PC-3 (cell line): ENCODE measurements around the gene WDR27. TPM values are rescaled to one million over a fixed set of nuclear protein-coding genes. Genes with fewer than 3 reads are reported as not detected.

Source experiments
- ATAC-seq: fragments of 200-7000 bp; cut with Tn5 transposase; 2 replicates; pipeline ENCODE4 v1.9.1; 2020; ENCODE audit warnings: mild to moderate bottlenecking, moderate library complexity
- BruUV-seq: library from RNA; stranded (reverse); fragments of 400-500 nt; replicated peaks from 2 replicates; lab custom pipeline; 2021; lab: Mats Ljungman, UMichigan
- CTCF ChIA-PET: fragments of 300-600 bp; sonication (Branson Sonifier 250); formaldehyde crosslinking; loops from one replicate; lab custom pipeline; 2022; ENCODE audit warnings: antibody characterized with exemption; lab: Charles Lee
- POLR2A ChIA-PET: fragments of 300-600 bp; sonication (Branson Sonifier 250); formaldehyde crosslinking; loops from one replicate; lab custom pipeline; 2022; ENCODE audit warnings: antibody characterized with exemption; ENCODE audit not compliant: unreplicated experiment; lab: Charles Lee
- DNase-seq: peaks from one replicate; pipeline ENCODE4 v3.0.0-alpha.2; 2015
- H2AFZ ChIP-seq: fragments of 300-600 bp; sonication (generic); 2 replicates; pipeline ENCODE4 v1.6.0; 2016; ENCODE audit warnings: antibody characterized with exemption, low read length
- H3F3A ChIP-seq: fragments of 300-600 bp; sonication (generic); one replicate; pipeline ENCODE4 v1.6.0; 2017; ENCODE audit warnings: antibody characterized with exemption, low read length, control low read depth, mild to moderate bottlenecking; ENCODE audit not compliant: unreplicated experiment
- H3K27ac ChIP-seq: fragments of 300-600 bp; sonication (generic); 2 replicates; pipeline ENCODE4 v1.5.1; 2016; ENCODE audit warnings: mild to moderate bottlenecking, low read length
- H3K27me3 ChIP-seq: fragments of 300-600 bp; sonication (generic); 2 replicates; pipeline ENCODE4 v1.6.1; 2016; ENCODE audit warnings: low read length, mixed read lengths
- H3K36me3 ChIP-seq: fragments of 300-600 bp; sonication (generic); 2 replicates; pipeline ENCODE4 v1.6.1; 2016; ENCODE audit warnings: low read depth, mixed run types, low read length, mixed read lengths
- H3K4me1 ChIP-seq: fragments of 300-600 bp; sonication (generic); 2 replicates; pipeline ENCODE4 v1.5.1; 2016; ENCODE audit warnings: low read length; ENCODE audit not compliant: insufficient read depth
- H3K4me2 ChIP-seq: fragments of 300-600 bp; sonication (generic); 2 replicates; pipeline ENCODE4 v1.6.0; 2016; ENCODE audit warnings: low read length
- H3K4me3 ChIP-seq: fragments of 300-600 bp; sonication (generic); 2 replicates; pipeline ENCODE4 v1.5.1; 2016; ENCODE audit warnings: mild to moderate bottlenecking, low read length, mixed read lengths
- H3K79me2 ChIP-seq: fragments of 300-600 bp; sonication (generic); 2 replicates; pipeline ENCODE4 v1.6.1; 2017; ENCODE audit warnings: low read length, mixed read lengths
- H3K9ac ChIP-seq: fragments of 300-600 bp; sonication (generic); 2 replicates; pipeline ENCODE4 v1.6.0; 2016; ENCODE audit warnings: mild to moderate bottlenecking, low read length
- H3K9me2 ChIP-seq: fragments of 300-600 bp; sonication (generic); replicated peaks from 2 replicates; pipeline ENCODE4 v1.6.1; 2016; ENCODE audit warnings: mixed run types, low read length, mixed read lengths
- H3K9me3 ChIP-seq: fragments of 300-600 bp; sonication (generic); 2 replicates; pipeline ENCODE4 v1.6.1; 2016; ENCODE audit warnings: low read length, mixed read lengths
- H4K20me1 ChIP-seq: fragments of 300-600 bp; sonication (generic); 2 replicates; pipeline ENCODE4 v1.6.1; 2016; ENCODE audit warnings: low read length, mixed read lengths
- EZH2 ChIP-seq: fragments of 300-600 bp; sonication (generic); IDR thresholded peaks from one replicate; pipeline ENCODE4 v1.6.1; 2017; ENCODE audit warnings: antibody characterized with exemption, mild to moderate bottlenecking, low read length; ENCODE audit not compliant: unreplicated experiment
- EZH2phosphoT487 ChIP-seq: fragments of 300-600 bp; sonication (generic); IDR thresholded peaks from 2 replicates; pipeline ENCODE4 v1.6.1; 2018; ENCODE audit warnings: mild to moderate bottlenecking, antibody characterized with exemption, low read length, borderline replicate concordance
- intact Hi-C: fragments of 100-400 bp; cut with micrococcal nuclease; formaldehyde crosslinking; loops from 2 replicates; pipeline ENCODE4 v1.9.0; 2023
- total RNA-seq: library from RNA; depleted of rRNA; stranded (reverse); fragments of >200 nt; gene quantifications from 2 replicates; pipeline ENCODE4 v1.2.3, GENCODE V29; 2014
- TF ChIP-seq, protein P1 (sequence below): fragments of 300-600 bp; sonication (generic); conservative IDR thresholded peaks from 2 replicates; pipeline ENCODE4 v1.5.1; 2017; ENCODE audit warnings: antibody characterized with exemption, low read depth, mild to moderate bottlenecking, low read length

Gene WDR27
- total RNA-seq, 1 experiment from 2014 or later = 20.0 TPM

DNA sequence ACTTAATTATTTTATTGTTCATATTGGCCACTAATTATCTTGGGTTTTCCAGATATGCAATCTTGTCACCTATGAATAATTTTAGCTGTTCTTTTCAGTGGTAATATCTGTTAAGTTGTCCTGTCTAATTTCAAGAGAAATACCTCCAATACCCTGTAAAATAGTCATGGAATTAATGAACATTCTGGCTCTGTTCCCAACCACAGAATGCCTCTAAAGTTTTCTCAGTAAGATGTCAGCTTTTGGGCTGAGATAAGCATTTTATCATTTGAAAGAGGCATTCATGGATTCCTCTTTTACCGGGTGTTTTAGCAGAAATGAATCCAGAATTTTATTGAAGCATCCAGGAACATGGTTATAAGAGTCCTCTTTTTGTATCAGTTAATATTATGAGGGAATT, 109.3 kb downstream of the WDR27 start:
- Histone ChIP-seq H3K9me3 (no peaks in the 10 kb centered on the region), H3K9ac (no peak overlapping the region), H3K27me3 (no peaks in the 10 kb centered on the region), H4K20me1 (no peaks in the 10 kb centered on the region), H3K36me3 (no peaks in the 10 kb centered on the region), H3K4me1 (no peaks in the 10 kb centered on the region), H3F3A (no peaks in the 10 kb centered on the region), H3K4me3 (no peak overlapping the region), H3K79me2 (no peaks in the 10 kb centered on the region), H3K9me2 (no peaks in the 10 kb centered on the region), H3K4me2 (no peak overlapping the region), H2AFZ (no peak overlapping the region), H3K27ac (no peak overlapping the region)
- DNase-seq = peak; percentile 7
- BruUV-seq = no TSS peak
- intact Hi-C loops = no loop called here
- no peak for ATAC-seq
- TF ChIP-seq EZH2phosphoT487 = no peak
- TF ChIP-seq, protein P1, sequence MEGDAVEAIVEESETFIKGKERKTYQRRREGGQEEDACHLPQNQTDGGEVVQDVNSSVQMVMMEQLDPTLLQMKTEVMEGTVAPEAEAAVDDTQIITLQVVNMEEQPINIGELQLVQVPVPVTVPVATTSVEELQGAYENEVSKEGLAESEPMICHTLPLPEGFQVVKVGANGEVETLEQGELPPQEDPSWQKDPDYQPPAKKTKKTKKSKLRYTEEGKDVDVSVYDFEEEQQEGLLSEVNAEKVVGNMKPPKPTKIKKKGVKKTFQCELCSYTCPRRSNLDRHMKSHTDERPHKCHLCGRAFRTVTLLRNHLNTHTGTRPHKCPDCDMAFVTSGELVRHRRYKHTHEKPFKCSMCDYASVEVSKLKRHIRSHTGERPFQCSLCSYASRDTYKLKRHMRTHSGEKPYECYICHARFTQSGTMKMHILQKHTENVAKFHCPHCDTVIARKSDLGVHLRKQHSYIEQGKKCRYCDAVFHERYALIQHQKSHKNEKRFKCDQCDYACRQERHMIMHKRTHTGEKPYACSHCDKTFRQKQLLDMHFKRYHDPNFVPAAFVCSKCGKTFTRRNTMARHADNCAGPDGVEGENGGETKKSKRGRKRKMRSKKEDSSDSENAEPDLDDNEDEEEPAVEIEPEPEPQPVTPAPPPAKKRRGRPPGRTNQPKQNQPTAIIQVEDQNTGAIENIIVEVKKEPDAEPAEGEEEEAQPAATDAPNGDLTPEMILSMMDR = no peak
- TF ChIP-seq EZH2 = no peak
- ChIA-PET CTCF (no interaction called here), POLR2A (no interaction called here)

DNA sequence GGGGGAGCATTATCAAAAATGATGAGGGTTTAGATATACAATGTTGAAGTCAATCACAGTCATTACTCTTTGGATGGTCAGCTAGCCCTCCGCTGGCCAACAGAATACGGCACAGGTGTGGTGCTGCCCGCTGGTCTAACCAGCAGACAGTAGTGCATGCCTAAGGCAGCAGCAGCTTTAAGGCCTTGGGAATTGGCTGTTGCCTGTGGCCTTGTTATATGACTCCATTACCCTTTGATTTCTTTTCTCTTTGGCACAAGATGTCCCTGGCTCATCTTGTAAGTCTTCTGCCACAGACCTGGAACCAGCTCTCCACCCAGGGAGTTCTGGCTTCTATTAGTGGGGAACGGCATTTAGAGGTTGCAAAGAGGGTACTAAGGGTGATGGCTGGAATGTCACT, 110.2 kb downstream of the WDR27 start:
- H3K4me2 ChIP-seq = no peak overlapping the region
- ATAC-seq (no peak), DNase-seq (no peak)
- ChIA-PET POLR2A (no interaction called here), CTCF (no interaction called here)
- H3K4me3 ChIP-seq = no peak overlapping the region
- no TSS peak for BruUV-seq
- no peaks in the 10 kb centered on the region for H3K9me2 ChIP-seq
- no peaks in the 10 kb centered on the region for H3K36me3 ChIP-seq
- no peak overlapping the region for H3K27ac ChIP-seq
- H2AFZ ChIP-seq = no peak overlapping the region
- no peaks in the 10 kb centered on the region for H4K20me1 ChIP-seq
- no peaks in the 10 kb centered on the region for H3F3A ChIP-seq
- no peaks in the 10 kb centered on the region for H3K79me2 ChIP-seq
- no peak for TF ChIP-seq EZH2
- TF ChIP-seq, protein P1 = no peak
- TF ChIP-seq EZH2phosphoT487 = no peak
- no peaks in the 10 kb centered on the region for H3K27me3 ChIP-seq
- H3K9me3 ChIP-seq = no peaks in the 10 kb centered on the region
- no peak overlapping the region for H3K9ac ChIP-seq
- intact Hi-C loops = no loop called here
- no peaks in the 10 kb centered on the region for H3K4me1 ChIP-seq

DNA sequence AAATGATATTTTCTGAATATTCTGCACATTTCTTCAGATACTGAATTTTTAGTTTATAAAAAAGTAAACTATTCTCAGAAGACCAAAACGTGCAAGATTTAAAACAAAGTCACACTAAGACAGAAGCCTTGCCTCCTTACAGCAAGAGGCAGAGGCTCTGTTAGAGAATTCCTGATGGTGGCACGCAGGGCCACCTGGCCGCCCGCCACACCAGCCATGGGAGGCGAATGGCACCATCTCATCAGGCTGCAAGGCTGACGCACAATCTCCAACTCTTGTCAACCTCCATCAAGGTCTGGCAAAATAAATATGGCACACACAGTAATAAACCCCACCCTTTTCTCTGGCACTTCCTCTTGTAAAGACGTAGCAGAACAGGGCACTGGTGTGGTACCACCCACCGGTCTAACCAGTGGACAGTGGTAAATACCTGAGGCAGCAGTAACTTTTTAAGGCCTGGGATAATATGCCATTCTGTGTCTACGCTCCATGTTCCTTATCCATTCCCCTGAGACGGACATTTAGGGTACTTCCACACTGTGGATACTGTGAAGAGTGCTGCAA, 111.4 kb downstream of the WDR27 start:
- ChIA-PET CTCF (no interaction called here), POLR2A (no interaction called here)
- H3K27me3 ChIP-seq = no peaks in the 10 kb centered on the region
- ATAC-seq (no peak), DNase-seq (no peak)
- BruUV-seq = no TSS peak
- no peaks in the 10 kb centered on the region for H3K79me2 ChIP-seq
- no peaks in the 10 kb centered on the region for H4K20me1 ChIP-seq
- H3K27ac ChIP-seq = no peak overlapping the region
- H2AFZ ChIP-seq = no peak overlapping the region
- no peaks in the 10 kb centered on the region for H3K9me3 ChIP-seq
- intact Hi-C loops = no loop called here
- no peak overlapping the region for H3K4me2 ChIP-seq
- H3K4me3 ChIP-seq = no peak overlapping the region
- H3K9me2 ChIP-seq = no peaks in the 10 kb centered on the region
- no peak overlapping the region for H3K9ac ChIP-seq
- TF ChIP-seq, protein P1 = no peak
- TF ChIP-seq EZH2 = no peak
- no peak for TF ChIP-seq EZH2phosphoT487
- no peaks in the 10 kb centered on the region for H3F3A ChIP-seq
- H3K4me1 ChIP-seq = no peaks in the 10 kb centered on the region
- H3K36me3 ChIP-seq = no peaks in the 10 kb centered on the region
